Neutrophil (primary cell): ENCODE measurements around the gene GTF3C2.

ENCODE experiments used
- H3K27ac ChIP-seq: fragments of 200-600 bp; sonication (generic); 2 replicates; pipeline ENCODE4 v1.5.1; 2016; ENCODE audit warnings: mild to moderate bottlenecking, moderate library complexity
- H3K27me3 ChIP-seq: fragments of 200-600 bp; sonication (generic); 2 replicates; pipeline ENCODE4 v1.6.0; 2016; ENCODE audit warnings: mild to moderate bottlenecking
- H3K36me3 ChIP-seq: fragments of 200-600 bp; sonication (generic); 2 replicates; pipeline ENCODE4 v1.5.1; 2017
- H3K4me1 ChIP-seq, 2 experiments: fragments of 200-600 bp in 1 of 2; sonication (generic) in 1 of 2; 1 replicate in 1 of 2; 2 replicates in 1 of 2; pipeline versions ENCODE4 v1.5.1 to v1.6.1; 2013 to 2016; ENCODE audit warnings: low read depth in 1 of 2, low read length in 1 of 2, mild to moderate bottlenecking in 1 of 2, moderate library complexity in 1 of 2; ENCODE audit not compliant: control insufficient read depth in 1 of 2, insufficient read depth in 1 of 2
- H3K4me3 ChIP-seq, 2 experiments: fragments of 200-600 bp in 1 of 2; sonication (generic) in 1 of 2; 1 replicate in 1 of 2; 2 replicates in 1 of 2; pipeline ENCODE4 v1.5.1; 2013 to 2016; ENCODE audit warnings: low read depth in 1 of 2, low read length in 1 of 2, mild to moderate bottlenecking in 1 of 2, moderate library complexity in 1 of 2
- H3K9me3 ChIP-seq: fragments of 200-600 bp; sonication (generic); 2 replicates; pipeline ENCODE4 v1.5.1; 2016
- CTCF ChIP-seq: fragments of 200-600 bp; sonication (generic); IDR thresholded peaks from 2 replicates; pipeline ENCODE4 v1.5.1; 2016; ENCODE audit warnings: antibody characterized with exemption

GTF3C2 gene

GRCh38 chr2:27309651-27310050 lies 46.9 kb downstream of the GTF3C2 start:
- peaks cover 43% of the 10 kb centered on the region for H3K27me3 ChIP-seq
- no peak for TF ChIP-seq CTCF
- peaks cover 0 to 3% of the 10 kb centered on the region in 2 experiments for H3K4me1 ChIP-seq
- no peak overlapping the region for H3K27ac ChIP-seq
- peaks cover 35% of the 10 kb centered on the region for H3K36me3 ChIP-seq
- no peaks in the 10 kb centered on the region for H3K9me3 ChIP-seq
- H3K4me3 ChIP-seq = no peak overlapping the region

DNA sequence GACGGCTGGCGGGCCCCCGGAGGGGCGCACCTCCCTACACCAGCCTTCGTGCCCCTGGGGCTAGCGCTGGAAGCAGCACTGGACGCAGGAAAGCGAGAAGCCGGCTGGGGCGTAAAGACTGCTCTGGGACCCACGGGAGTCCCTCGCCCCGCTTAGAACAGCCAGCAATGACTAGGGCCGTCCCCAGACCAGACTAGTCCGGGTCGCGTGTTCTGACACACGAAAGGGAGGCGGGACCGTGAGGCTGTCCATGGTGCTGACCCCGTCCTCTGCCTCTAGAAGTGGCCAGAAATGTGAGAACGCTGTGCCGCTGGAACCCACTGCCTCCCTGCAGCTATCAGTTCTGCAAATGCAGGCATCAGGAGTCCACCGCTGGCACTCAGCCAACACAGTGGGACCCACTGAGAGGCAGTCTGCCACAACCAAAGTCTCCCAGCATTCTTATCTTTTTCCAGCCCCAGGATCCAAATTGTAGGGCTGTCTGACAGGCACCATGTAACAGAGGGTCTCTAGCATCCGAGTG lies 48.1 kb downstream of the GTF3C2 start, which contains the start of gene UCN:
Gene UCN, minus strand, starts transcription at position 87 of the 523 bp plus-strand sequence. CDS start 550 bp downstream, outside the sequence.
- Histone ChIP-seq H3K27ac (no peak within 1 kb of the TSS), H3K4me3 (no peak within 1 kb of the TSS), H3K36me3 (peaks cover 35% of the 10 kb centered on the region), H3K27me3 (peaks cover 47% of the 10 kb centered on the region), H3K9me3 (no peaks in the 10 kb centered on the region), H3K4me1 (peaks cover 0 to 3% of the 10 kb centered on the region in 2 experiments)
- no peak for TF ChIP-seq CTCF

DNA sequence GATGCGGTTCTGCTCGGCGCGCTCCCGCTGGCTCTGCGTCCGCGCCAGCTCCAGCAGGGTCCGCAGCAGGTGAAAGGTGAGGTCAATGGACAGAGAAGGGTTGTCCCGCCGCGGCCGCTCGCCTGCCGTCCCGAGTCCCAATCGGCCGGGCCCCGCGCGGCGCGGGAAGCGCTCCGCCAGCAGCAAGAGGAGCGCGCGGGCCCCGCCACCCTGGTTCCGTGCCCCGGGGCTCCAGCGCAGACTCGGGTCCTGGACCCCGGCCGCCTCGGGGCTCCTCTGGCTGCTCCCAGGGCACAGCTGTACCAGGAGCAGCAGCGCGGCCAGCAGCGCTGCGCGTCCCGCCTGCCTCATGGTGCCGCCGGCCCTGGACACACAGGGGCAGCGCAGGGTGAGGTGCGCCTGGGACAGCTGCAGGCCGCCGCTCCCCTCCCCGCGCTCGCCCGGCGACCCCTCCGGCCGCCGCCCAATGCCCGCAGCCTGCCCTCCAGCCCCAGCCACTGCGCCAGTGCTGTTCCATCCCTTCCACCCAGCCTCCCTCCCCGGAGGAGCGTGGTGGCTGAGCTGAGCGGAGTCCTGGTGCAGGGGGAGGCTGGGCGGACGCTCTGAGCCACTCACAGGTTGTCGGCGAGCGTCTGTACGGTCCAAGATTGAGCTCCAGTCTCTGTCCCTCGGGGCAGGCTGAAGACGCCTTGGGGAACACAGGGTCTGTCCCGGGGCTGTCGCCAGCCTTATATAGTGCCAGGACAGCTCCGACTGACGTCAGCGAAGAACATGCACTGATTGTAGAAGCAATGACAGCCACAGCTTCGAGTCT lies 48.8 kb downstream of the GTF3C2 start:
- Histone ChIP-seq H3K27ac (no peak overlapping the region), H3K4me1 (peaks cover 0 to 3% of the 10 kb centered on the region in 2 experiments), H3K27me3 (peaks cover 52% of the 10 kb centered on the region), H3K9me3 (no peaks in the 10 kb centered on the region), H3K4me3 (no peak overlapping the region), H3K36me3 (peaks cover 35% of the 10 kb centered on the region)
- no peak for TF ChIP-seq CTCF

- H3K4me1 ChIP-seq = peaks cover 0 to 3% of the 10 kb centered on the region in 2 experiments
- no peak overlapping the region for H3K27ac ChIP-seq
- peaks cover 56% of the 10 kb centered on the region for H3K27me3 ChIP-seq
- TF ChIP-seq CTCF = no peak
- H3K4me3 ChIP-seq = no peak overlapping the region
- H3K9me3 ChIP-seq = no peaks in the 10 kb centered on the region
- peaks cover 33% of the 10 kb centered on the region for H3K36me3 ChIP-seq
These were observed 49.3 kb downstream of the GTF3C2 start for GRCh38 chr2:27307287-27307544.

GRCh38 chr2:27306573-27307286 lies 49.8 kb downstream of the GTF3C2 start:
- Histone ChIP-seq H3K36me3 (peaks cover 28% of the 10 kb centered on the region), H3K27ac (no peak overlapping the region), H3K4me1 (peaks cover 0 to 3% of the 10 kb centered on the region in 2 experiments), H3K27me3 (peaks cover 56% of the 10 kb centered on the region), H3K9me3 (no peaks in the 10 kb centered on the region), H3K4me3 (no peak overlapping the region)
- TF ChIP-seq CTCF = no peak
